Erythroblast (primary cell): ENCODE measurements around the gene HS3ST4.

Source experiments
- GATA1 ChIP-seq: IDR thresholded peaks from 2 replicates; pipeline ENCODE4 v1.6.1; 2011; ENCODE audit warnings: low read depth, mild to moderate bottlenecking, control low read depth, low read length, moderate library complexity
- POLR2A ChIP-seq: IDR thresholded peaks from 2 replicates; pipeline ENCODE4 v1.6.1; 2011; ENCODE audit warnings: mild to moderate bottlenecking, low read length

GRCh38 chr16:26120729-26121128 lies 429.0 kb downstream of the HS3ST4 start:
- no peak for TF ChIP-seq POLR2A
- TF ChIP-seq GATA1: no peak
